GM19372 (cell line): ENCODE measurements around the gene FXYD7.
"Not testable (repeated sequence)": the region's sequence is repeated elsewhere in the genome, so short reads cannot be mapped to it uniquely, and the experiment has no call there.

ENCODE experiments used
- ATAC-seq: cut with Tn5 transposase; IDR thresholded peaks from one replicate; pipeline ENCODE4 v1.9.1; 2021; ENCODE audit warnings: mild to moderate bottlenecking, low read depth, moderate library complexity; ENCODE audit not compliant: unreplicated experiment

FXYD7 gene

DNA sequence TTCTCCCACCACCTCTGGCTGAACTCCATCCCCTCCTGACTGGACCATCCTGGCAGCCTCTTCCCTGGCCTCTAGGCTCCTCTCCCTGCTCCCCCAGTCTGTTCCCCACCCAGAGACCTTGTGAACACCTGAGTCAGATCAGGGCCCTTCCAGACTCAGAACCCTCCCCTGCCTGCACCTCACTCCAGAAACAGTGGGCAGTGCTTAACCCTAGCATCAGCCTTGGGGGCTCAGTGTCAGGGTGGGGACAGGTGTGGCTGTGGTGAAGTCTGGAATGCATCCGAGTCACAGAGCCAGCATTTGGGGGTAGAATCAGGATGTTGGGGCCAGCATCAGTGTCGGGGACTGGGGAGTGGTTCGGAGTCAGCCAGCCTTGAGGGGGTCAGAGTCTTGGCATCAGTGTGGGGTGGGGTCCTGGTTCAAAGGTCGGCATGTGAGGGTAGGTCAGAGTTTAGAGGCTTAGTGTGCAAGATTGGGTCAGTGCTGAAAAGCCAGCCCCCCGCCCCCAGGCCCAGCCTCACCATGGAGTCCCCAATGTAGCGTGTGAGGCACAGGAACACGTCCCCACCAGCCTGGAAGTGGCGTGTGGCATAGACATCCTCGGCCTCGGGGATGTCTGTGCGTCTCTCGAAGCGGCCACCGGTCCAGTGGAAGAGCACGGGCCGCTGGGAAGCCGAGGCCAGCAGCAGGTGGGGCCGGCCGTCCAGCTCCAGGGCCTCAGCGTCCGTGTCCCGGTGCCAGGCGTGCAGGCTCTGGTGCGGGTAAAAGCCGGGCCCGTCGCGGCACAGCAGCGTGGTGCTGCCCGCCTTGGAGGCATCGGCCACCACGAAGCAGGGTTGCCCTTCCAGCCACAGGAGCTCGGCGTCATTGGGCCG lies 17.1 kb upstream of the FXYD7 start:
- no peak for ATAC-seq

DNA sequence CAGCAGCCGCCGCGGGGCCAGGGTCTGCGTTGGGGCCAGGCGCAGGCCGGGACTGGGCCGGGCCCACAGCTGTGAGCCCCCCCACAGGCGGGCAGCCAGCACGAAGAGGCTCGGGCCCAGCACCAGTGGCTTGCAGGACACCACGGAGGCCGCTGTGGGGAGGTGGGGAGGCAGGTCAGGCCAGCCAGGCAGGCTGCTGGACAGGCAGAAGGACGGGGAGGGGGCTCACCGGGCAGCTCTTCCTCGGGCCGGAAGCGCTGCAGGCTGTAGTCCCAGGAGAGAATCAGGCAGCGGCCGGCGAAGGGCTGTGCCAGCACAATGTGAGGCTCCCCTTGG lies 16.5 kb upstream of the FXYD7 start:
- ATAC-seq: no peak

DNA sequence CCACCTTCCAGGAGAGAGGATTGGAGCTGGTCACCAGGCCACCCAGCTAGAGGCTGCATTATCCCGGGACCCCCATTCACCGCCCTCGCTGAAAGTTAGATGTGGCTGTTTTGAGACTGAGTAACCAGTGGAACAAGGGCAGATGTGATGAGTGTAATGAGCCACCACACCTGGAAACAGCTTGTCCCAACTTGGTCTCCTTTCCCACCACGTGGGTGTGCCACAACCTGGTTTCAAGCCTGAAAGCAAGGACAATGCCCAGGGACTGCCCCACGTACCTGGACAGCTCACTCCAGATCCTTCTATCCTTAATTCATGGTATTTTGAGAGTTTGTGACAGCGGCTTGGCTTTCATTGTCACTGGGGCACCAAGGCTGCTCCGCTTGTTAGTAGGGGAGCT lies 15.2 kb upstream of the FXYD7 start:
- no peak for ATAC-seq

DNA sequence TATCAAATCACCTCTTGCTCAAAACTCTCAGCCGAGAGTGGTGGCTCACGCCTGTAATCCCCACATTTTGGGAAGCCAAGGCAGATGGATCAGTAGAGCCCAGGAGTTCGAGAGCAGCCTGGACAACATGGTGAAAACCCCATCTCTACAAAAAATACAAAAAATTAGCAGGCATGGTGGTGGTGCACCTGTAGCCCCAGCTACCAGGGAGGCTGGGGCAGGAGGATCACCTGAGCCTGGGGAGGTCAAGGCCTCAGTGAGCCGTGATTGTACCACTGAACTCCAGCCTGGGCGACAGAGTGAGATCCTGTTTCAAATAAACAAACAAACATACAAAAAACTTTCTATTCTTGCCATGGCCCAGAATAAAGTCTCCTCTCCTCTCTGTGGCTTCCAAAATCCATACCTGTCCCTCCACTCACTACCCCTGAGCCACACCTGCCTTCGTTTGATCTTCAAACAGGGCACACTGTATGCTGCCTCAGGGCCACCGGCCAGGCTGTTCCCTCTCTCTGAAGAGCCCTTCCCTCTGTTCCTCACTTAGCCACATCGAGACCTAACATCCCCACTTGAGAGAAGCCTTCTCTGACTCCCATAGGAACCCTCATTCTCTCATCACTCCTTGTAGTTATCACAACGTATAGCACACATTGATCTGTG lies 14.5 kb upstream of the FXYD7 start:
- no peak for ATAC-seq

DNA sequence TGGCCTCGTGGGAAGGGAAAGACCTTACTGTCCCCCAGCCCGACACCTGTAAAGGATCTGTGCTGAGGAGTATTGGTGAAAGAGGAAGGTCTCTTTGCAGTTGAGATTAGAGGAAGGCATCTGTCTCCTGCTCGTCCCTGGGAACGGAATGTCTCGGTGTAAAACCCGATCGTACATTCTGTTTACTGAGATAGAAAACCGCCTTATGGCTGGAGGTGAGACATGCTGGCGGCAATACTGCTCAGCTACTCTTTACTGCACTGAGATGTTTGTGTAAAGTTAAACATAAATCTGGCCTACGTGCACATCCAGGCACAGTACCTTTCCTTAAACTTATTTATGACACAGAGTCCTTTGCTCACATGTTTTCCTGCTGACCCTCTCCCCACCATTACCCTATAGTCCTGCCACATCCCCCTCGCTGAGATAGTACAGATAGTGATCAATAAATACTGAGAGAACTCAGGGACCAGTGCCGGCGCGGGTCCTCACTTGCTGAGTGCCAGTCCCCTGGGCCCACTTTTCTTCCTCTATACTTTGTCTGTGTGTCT lies 13.3 kb upstream of the FXYD7 start:
- not testable (repeated sequence) for ATAC-seq

DNA sequence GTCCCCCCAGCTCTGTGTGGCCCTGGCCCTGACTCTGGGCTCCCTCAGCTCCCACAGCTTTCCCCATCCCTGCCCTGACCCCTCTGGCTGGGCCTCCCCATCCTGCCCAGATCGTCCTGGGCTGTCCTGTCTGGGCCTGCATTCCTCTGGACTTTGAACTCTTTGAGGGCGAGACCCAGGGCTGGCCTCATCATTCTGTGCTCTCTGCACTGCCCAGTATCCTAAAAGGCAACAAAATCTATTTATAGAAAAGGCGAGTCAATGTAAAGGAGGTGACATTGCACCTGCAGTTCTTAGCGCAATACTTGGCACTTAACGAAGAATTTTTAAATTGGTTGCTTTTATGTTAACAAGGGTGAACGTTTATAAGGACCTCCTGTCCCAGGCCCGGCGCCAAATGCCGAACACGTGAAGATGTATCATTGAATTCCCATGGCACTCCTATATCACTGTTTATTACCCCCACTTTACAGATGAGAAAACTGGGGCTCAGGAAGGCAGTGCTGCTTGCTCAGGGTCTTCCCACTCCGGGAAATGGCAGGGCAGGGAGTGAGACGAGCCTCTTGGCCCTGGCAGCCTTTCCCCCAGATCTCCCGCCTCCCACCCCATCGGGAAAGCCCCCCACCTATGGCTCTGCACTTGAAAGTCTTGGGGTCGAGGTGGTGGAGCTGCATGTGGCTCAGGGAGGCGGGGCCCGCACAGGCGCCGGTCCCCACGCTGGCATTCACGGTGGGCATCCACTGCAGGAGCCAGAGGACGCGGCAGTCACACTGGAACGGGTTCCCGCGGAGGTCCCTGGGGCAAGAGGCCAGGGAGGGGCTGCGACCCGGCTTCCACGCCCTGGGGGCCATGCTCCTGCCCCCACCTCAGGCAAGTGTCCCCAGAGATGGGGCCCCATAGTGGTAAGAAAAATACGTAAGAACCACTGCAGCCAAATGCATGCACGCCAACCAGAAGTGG lies 12.0 kb upstream of the FXYD7 start:
- no peak for ATAC-seq

DNA sequence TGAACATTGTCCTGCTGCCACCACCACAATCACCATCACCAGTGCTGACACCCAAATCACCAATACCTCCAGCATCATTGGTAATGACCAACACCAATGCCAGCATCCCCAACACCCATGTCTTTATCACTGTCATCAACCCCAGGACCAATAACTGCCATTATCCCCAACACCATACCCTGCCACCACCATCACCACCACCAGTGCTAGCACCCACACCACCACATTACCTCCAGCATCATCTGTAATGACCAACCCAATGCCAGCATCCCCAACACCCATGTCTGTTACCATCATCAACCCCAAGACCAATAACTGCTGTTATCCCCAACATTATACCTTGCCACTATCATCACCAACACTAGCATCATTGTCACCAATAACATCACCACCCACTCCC lies 10.8 kb upstream of the FXYD7 start:
- no peak for ATAC-seq

DNA sequence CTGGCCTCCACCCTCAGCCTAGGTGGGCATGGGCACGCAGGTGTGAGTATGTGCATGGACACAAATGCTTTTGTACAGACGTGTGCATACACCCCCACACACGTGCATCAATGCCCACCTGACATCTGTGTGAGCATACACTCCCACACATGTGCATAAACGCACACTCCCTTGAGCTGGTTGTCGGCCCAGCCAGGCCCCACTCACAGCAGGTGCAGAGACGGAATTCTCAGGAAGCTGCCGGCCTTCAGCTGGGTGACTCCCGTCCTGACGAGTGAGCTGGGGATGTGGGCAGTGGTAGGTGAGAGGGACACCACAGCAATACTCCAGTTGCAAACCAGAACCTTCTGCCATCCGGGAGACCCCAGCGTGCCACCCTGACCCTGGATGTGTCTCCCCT lies 9.2 kb upstream of the FXYD7 start:
- ATAC-seq: no peak

DNA sequence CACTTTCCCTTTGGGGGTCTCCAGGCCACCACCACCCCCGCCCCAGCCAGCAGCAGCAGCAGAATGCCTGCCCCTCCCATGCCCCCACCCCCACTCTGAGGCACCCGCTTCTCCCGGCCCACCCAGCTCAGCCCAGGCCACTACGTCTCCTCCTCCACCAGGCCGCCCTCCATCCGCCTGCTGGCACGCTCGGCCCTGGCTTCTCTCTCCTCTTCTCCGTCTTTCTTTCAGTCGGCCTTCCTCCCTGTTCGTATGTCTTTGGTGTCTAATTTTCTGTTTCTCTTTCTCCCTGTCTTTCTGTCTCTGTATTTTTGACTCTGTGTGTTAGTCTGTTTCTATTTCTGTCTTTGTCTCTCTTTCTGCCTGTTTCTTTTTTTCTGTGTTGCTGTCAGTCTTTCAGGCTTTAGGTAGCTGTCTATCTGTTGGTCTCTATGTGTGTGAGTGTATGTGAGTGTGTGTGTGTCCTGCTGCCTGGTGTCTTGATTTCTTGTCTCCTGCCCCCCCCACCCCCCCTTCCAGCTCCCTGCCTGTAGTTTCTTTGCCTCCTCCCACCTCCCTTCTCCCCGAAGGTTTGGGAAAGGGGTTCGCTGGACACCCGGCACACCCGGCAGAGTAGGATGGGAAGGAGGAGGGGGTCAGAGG lies 8.3 kb upstream of the FXYD7 start, which contains the start of gene LGI4:
TSS of gene LGI4 (minus strand) at position 459 of the 642 bp plus-strand sequence. CDS start at position 80, 379 bp downstream.
- ATAC-seq: no peak

DNA sequence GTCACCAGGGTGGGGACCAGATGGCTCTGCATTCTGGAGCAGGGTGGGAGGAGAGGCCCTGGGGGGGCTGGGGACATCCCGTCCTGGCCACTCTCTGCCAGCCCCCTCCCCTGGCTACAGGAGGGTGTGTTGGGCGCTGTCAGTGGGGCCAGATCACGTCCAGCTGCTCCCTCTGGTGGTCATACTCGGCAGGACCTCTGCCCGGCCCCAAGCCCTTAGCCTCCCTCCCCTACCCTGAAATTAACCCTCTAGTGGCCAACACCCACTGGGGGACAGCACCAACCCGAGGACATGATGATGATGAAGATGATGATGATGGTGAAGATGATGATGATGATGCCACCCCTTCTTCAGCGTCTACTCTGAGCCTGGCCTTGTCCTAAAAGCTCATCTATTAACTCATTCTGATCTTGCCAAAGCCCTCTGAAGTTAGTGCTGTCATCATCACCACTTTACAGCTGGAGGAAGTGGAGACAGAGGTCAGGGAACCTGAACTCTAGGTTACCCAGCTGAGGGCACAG lies 7.6 kb upstream of the FXYD7 start:
- no peak for ATAC-seq

DNA sequence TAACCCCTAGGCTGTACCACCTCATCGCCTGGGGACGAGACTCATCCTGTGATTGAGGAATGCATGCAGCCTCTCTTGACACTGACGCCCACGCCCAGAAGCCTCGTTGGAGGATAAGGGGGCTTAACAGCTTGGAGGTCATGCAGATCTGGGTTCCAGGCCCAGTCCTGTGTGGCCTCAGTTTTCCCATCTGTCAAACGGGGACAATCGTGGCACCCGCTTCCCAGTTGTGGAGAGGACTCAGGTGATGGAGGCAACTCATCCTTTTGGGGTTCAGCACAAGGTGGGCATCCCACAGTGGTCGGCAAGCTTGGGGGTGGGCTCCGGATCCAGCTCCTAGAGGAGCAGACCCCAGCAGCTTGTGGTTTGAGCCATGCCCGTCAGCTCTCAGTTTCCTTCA lies 6.8 kb upstream of the FXYD7 start:
- no peak for ATAC-seq

DNA sequence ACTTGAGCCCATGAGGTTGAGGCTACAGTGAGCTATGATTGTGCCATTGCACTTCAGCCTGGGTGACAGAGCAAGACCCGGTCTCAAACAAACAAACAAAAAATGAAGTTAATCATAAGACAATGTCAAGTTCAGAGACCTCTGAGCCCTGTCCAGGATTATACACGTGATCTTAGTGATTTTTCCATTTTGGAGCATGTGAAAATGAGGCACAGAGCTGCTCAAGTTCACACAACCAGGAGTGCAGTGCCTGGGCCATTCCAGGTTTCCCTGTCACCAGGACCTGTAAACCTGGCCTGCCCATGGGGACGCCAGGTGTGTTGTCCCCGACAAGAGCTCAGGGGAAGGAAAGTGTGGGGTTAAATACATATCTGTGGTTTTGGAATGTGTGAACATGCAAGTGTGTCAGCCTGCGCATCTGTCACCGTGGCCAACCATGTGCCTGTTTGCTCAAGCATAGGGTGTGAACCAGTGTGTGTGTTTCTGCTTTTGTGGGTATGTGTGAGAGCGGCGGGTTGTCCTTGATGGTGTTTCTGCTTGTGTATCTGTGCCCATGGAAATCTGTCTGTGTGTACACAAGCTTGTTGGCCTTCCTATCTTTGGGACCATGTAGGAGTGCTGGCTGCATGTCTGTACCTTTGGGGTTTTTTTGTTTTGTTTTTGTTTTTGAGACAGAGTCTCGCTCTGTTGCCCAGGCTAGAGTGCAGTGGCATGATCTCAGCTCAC lies 5.9 kb upstream of the FXYD7 start:
- ATAC-seq: no peak

DNA sequence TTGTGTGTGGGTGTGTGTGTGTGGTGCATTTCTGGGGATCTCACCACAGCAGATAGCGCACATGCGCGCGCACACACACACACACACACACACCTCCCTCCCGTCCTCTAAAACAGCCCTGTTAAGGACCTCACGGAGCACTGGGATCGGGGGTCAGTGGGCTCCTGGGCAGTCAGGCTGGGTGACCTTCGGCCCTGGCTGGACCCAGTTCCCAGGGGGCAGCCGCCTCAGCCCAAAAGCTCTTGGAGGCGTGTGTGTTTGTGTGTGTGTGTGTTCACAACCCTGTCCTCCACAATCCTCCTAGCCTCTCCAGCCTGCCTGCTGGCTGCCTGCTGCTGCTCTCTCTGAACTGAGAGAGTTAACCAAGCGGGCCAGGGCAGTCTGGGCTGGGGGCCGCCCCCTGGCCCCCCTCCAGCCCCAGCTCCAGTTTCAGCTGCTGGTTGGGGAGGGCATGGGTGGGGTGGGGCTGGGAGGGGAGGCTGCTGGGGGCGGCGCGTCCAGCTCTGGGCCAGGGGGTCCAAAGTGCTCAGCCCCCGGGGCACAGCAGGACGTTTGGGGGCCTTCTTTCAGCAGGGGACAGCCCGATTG lies 4.7 kb upstream of the FXYD7 start, which contains the start of gene FXYD1:
TSS of gene FXYD1 (plus strand) at position 520 of the 588 bp plus-strand sequence. CDS start 1,256 bp downstream, outside the sequence.
- ATAC-seq: no peak

DNA sequence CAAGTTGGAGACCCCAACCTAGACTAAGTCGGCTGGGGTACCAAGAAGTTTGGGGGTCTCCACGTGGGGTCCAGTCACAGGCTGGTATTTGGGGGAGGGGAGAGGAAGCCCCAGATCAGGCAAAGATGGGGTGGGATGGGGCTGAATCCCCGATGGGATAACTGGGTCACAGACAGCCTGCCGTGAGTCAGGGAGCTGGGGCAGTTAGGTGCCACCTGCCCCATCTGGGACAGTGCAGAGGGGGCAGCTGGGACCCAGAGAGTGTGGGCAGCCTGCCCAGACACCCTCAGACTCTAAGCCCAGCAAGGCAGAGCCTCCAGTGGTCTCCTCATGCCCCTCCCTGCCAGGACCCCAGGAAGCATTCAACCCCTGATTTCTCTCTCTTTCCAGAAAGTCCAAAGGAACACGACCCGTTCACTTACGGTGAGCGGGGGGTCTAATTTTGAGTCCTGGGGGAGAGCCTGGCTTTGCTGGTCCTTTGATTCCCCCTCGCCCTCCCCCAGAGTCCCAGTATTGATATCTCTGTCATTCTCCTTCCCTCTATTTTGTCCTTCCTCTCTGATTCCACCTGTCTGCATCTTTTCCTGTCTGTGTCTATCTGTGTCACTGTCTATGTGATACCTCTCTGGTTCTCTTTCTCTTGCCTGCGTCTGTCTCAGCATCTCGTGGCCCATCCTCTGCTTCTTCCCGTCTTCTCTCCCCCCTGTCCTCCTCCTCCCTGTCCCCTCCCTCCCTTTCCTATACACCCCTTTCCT lies 2.7 kb upstream of the FXYD7 start:
- ATAC-seq: no peak

DNA sequence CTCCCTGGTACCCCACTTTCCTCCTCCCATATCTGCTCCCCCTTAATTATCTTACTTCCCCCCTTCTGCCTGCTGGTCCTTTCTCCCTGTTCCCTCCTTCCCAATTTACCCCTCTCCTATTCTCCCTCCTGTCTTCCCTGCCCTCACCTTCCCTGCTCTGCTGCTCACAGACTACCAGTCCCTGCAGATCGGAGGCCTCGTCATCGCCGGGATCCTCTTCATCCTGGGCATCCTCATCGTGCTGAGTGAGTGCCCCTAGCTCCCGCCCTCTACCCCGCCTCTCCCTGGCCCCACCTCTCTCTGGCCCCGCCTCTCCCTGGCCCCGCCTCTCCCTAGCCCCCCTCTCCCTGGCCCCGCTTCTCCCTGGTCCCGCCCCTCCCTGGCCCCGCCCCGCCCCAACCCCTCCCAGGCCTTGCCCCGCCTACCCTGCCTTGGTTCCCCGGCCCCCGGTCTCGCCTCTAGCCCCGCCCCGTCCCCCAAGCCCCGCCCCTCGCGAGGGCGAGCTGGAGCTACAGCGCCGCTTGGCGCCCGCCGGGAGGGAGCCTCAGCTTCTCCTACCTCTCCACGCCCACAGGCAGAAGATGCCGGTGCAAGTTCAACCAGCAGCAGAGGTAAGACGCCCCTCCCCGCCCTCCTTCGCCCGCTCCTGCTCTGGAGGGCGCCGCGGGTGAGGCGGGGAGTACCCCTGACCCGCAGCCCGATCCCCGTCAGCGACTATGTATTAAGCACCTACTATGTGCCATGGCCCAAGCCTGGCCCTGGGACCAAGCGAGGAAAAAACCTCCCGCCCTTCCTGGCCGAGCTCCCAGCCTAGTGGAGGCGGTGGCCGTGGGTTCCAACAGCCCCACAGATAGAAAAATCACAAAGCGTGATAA lies 1.9 kb upstream of the FXYD7 start:
- ATAC-seq: peak; percentile 63

DNA sequence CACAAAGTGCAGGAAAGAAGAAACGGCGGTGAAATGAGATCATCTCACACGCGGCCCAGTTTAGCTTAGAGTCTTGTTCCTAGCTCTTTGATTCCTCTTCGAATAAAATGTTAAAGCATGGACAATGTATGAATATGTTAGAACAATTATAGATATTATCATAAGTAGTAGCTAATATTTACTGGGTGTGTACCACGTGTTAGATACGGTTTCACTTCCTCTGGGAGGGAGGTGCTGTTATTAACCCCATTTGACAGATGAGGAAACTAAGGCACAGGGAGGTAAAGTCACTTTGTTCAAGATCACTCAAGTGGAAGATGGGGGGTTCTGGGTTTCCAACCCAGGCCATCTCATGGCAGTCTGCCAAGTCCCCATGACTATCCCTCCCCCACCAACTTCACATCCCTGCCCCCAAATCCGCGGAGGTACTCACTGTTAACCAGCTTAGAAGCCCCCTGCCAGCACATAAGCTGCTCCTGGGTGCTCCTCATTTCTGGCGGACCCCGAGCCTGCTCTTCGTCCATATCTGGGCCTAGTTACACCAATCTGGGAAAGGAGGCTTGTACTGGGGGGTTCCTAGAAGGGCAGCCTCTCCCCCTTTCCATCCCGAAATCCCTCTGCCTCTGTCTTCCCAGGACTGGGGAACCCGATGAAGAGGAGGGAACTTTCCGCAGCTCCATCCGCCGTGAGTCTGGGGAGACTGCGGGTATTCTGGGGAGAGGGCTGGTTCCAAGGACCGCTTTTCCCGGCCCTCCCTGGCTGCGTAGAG lies 1.0 kb upstream of the FXYD7 start:
- no peak for ATAC-seq
